H9 (cell line): ENCODE measurements around the gene PALM3. TPM values are rescaled to one million over a fixed set of nuclear protein-coding genes. Genes with fewer than 3 reads are reported as not detected.

Experiments
- DNase-seq: peaks from one replicate; pipeline ENCODE4 v3.0.0-alpha.2; 2017
- H2AFZ ChIP-seq: one replicate; pipeline ENCODE4 v1.6.1; 2013; ENCODE audit warnings: mild to moderate bottlenecking, low read length, control low read depth, moderate library complexity
- H2AK5ac ChIP-seq: 2 replicates; pipeline ENCODE4 v1.6.1; 2013; ENCODE audit warnings: low read length, control low read depth, mixed read lengths; ENCODE audit not compliant: insufficient read length
- H2BK120ac ChIP-seq: one replicate; pipeline ENCODE4 v1.6.1; 2013; ENCODE audit warnings: low read depth, mild to moderate bottlenecking, low read length, control low read depth, inconsistent platforms; ENCODE audit not compliant: poor library complexity, severe bottlenecking
- H2BK12ac ChIP-seq: 2 replicates; pipeline ENCODE4 v1.6.1; 2013; ENCODE audit warnings: low read length, control low read depth, mixed read lengths, low read depth; ENCODE audit not compliant: insufficient read length
- H2BK15ac ChIP-seq: 2 replicates; pipeline ENCODE4 v1.6.1; 2013; ENCODE audit warnings: low read depth, low read length, control low read depth
- H2BK20ac ChIP-seq: one replicate; pipeline ENCODE4 v1.6.1; 2013; ENCODE audit warnings: low read depth, mild to moderate bottlenecking, low read length, control low read depth, inconsistent platforms; ENCODE audit not compliant: poor library complexity, severe bottlenecking
- H2BK5ac ChIP-seq: 2 replicates; pipeline ENCODE4 v1.6.1; 2013; ENCODE audit warnings: low read length, control low read depth, mixed read lengths; ENCODE audit not compliant: insufficient read length
- H3K14ac ChIP-seq: 2 replicates; pipeline ENCODE4 v1.6.1; 2013; ENCODE audit warnings: low read length, control low read depth; ENCODE audit not compliant: insufficient read depth
- H3K18ac ChIP-seq: 2 replicates; pipeline ENCODE4 v1.6.1; 2013; ENCODE audit warnings: low read depth, mild to moderate bottlenecking, mixed read lengths, low read length, control low read depth; ENCODE audit not compliant: insufficient read length
- H3K23ac ChIP-seq: 2 replicates; pipeline ENCODE4 v1.6.1; 2013; ENCODE audit warnings: low read length, control low read depth, mixed read lengths, low read depth; ENCODE audit not compliant: insufficient read length
- H3K23me2 ChIP-seq: 2 replicates; pipeline ENCODE4 v1.6.1; 2013; ENCODE audit warnings: low read depth, mild to moderate bottlenecking, mixed read lengths, low read length, control low read depth; ENCODE audit not compliant: insufficient read length, poor library complexity, severe bottlenecking
- H3K27ac ChIP-seq: 2 replicates; pipeline ENCODE4 v1.5.1; 2013; ENCODE audit warnings: low read length, control low read depth, mixed read lengths, low read depth; ENCODE audit not compliant: insufficient read length
- H3K27me3 ChIP-seq: 2 replicates; pipeline ENCODE4 v1.6.1; 2013; ENCODE audit warnings: low read length, control low read depth, inconsistent platforms; ENCODE audit not compliant: insufficient read depth
- H3K4ac ChIP-seq: 2 replicates; pipeline ENCODE4 v1.6.1; 2013; ENCODE audit warnings: low read depth, mild to moderate bottlenecking, control low read depth, inconsistent platforms, low read length, moderate library complexity
- H3K4me1 ChIP-seq: 2 replicates; pipeline ENCODE4 v1.6.1; 2013; ENCODE audit warnings: low read length, control low read depth, inconsistent platforms; ENCODE audit not compliant: insufficient read depth
- H3K4me2 ChIP-seq: 2 replicates; pipeline ENCODE4 v1.6.1; 2013; ENCODE audit warnings: low read length, control low read depth, mixed read lengths; ENCODE audit not compliant: insufficient read length, insufficient read depth
- H3K56ac ChIP-seq: 2 replicates; pipeline ENCODE4 v1.6.1; 2013; ENCODE audit warnings: low read depth, mild to moderate bottlenecking, mixed read lengths, low read length, control low read depth; ENCODE audit not compliant: insufficient read length
- H3K79me1 ChIP-seq: 2 replicates; pipeline ENCODE4 v1.6.1; 2013; ENCODE audit warnings: low read depth, mild to moderate bottlenecking, moderate library complexity, low read length, control low read depth, inconsistent platforms; ENCODE audit not compliant: insufficient read depth, poor library complexity, severe bottlenecking
- H3K79me2 ChIP-seq: 2 replicates; pipeline ENCODE4 v1.6.1; 2013; ENCODE audit warnings: low read length, control low read depth, inconsistent platforms; ENCODE audit not compliant: insufficient read depth
- H3K9ac ChIP-seq: 2 replicates; pipeline ENCODE4 v1.6.1; 2013; ENCODE audit warnings: low read length, control low read depth, mixed read lengths; ENCODE audit not compliant: insufficient read length; ENCODE audit errors: extremely low read depth
- H3K9me3 ChIP-seq: one replicate; pipeline ENCODE4 v1.6.1; 2013; ENCODE audit warnings: low read depth, low read length, inconsistent platforms; ENCODE audit not compliant: control insufficient read depth
- H3T11ph ChIP-seq: one replicate; pipeline ENCODE4 v1.6.1; 2013; ENCODE audit warnings: mild to moderate bottlenecking, low read length, control low read depth, inconsistent platforms
- H4K20me1 ChIP-seq: one replicate; pipeline ENCODE4 v1.6.1; 2013; ENCODE audit not compliant: control insufficient read depth, insufficient read length, insufficient read depth
- H4K5ac ChIP-seq: 2 replicates; pipeline ENCODE4 v1.6.1; 2013; ENCODE audit warnings: low read depth, mild to moderate bottlenecking, mixed read lengths, low read length, control low read depth; ENCODE audit not compliant: insufficient read length
- H4K8ac ChIP-seq: replicated peaks from 2 replicates; pipeline ENCODE4 v1.6.1; 2013; ENCODE audit warnings: low read length, control low read depth, mixed read lengths, low read depth; ENCODE audit not compliant: insufficient read length
- H4K91ac ChIP-seq: 2 replicates; pipeline ENCODE4 v1.6.1; 2013; ENCODE audit warnings: low read depth, mild to moderate bottlenecking, moderate library complexity, mixed read lengths, low read length, control low read depth; ENCODE audit not compliant: insufficient read length
- H3K27ac Mint-ChIP-seq, 3 experiments: 2 replicates in 2 of 3; 3 replicates in 1 of 3; pipeline ENCODE4 v1.8.0; 2020 to 2021; ENCODE audit warnings: mixed read lengths in 3 of 3, mild to moderate bottlenecking in 1 of 3, moderate library complexity in 1 of 3
- H3K27me3 Mint-ChIP-seq: 2 replicates; pipeline ENCODE4 v1.8.0; 2021; ENCODE audit warnings: low read depth, mild to moderate bottlenecking, moderate library complexity, mixed read lengths
- H3K36me3 Mint-ChIP-seq, 3 experiments: 2 replicates in 2 of 3; 3 replicates in 1 of 3; pipeline ENCODE4 v1.8.0; 2020 to 2021; ENCODE audit warnings: low read depth in 3 of 3, mixed read lengths in 3 of 3; ENCODE audit not compliant: insufficient read depth in 1 of 3
- H3K4me1 Mint-ChIP-seq, 2 experiments: 2 replicates each; pipeline ENCODE4 v1.8.0; 2020; ENCODE audit warnings: mixed read lengths in 2 of 2
- H3K4me3 Mint-ChIP-seq, 2 experiments: 2 replicates in 1 of 2; 3 replicates in 1 of 2; pipeline ENCODE4 v1.8.0; 2020 to 2021; ENCODE audit warnings: mild to moderate bottlenecking in 2 of 2, mixed read lengths in 2 of 2, moderate library complexity in 1 of 2
- H3K9me3 Mint-ChIP-seq, 2 experiments: 2 replicates in 1 of 2; 3 replicates in 1 of 2; pipeline ENCODE4 v1.8.0; 2020; ENCODE audit warnings: mild to moderate bottlenecking in 2 of 2, mixed read lengths in 2 of 2, moderate library complexity in 1 of 2
- WGBS: extraction: QIAGEN DNeasy Blood & Tissue Kit; methylation state at CpG from one replicate; pipeline ENCODE4 v1.1.7; 2013; ENCODE audit warnings: missing lambda C conversion rate, low lambda C conversion rate, mixed read lengths; ENCODE audit not compliant: insufficient read length; ENCODE audit errors: extremely low coverage; 5-methylcytosine and 5-hydroxymethylcytosine counted together
- total RNA-seq: library from RNA; stranded (reverse); gene quantifications from 2 replicates; pipeline ENCODE4 v1.2.1, GENCODE V29; 2021
- TF ChIP-seq, protein P1 (sequence below): fragments of 200-600 bp; sonication (generic); conservative IDR thresholded peaks from 3 replicates; pipeline ENCODE4 v1.8.0; 2021; ENCODE audit warnings: antibody characterized with exemption, mild to moderate bottlenecking

The PALM3 gene
- total RNA-seq, 1 experiment from 2014 or later: 11.5 TPM

DNA sequence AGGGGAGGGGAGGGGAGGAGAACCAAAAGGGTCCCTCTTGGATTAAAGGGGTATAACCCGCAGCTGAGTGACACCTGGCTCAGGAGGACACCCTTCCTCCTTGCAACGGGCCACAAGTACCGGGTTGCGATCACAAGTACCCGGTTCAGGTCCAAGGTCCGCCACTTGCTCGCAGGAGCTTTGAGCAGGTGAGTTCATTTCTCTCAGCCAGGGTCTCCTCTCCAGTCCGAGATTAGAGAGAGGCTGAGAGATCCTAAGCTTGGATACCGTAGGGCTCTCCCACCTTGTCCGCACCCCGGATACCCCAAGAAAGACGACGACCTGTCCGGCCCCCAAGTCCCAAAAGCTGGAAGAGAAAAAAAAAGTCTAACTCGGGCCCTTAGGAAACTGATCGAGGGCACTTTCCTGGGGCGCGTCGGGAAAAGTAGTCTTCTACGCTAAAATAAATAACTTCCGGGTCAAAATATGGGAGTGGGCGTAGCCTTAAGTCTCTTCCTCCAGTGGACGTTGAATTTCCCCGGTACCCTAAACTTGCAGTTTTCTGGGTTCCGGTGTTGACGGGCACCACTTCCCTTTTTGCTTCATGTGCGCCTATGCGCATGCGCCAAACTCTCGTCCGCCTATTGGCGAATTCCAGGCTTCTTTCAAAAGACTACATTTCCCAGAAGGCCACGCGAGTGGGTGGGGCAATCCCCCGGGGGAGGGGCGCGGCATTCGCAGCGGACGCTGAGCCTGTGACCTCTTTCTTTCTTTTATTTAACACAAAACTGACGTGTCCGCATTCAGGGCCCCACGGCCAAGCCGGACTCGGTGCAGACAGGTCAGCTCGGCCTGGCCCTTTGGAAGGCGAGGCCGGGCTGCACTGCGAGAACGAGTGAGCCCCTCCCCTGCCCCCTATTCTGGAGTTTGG lies 19.3 kb upstream of the PALM3 start:
- H4K8ac ChIP-seq: no peak overlapping the region
- H3K79me2 ChIP-seq: no peaks in the 10 kb centered on the region
- peak overlapping the region; percentile 76 for H3K4me2 ChIP-seq
- Mint-ChIP-seq H3K9me3 (no peaks in the 10 kb centered on the region), H3K27ac (peak overlapping the region in 2 of 3 experiments; percentile 86 to 94; a peak in 5 of 7 replicates), H3K36me3 (no peaks in the 10 kb centered on the region; a peak in 1 of 7 replicates), H3K4me1 (peaks cover 6 to 7% of the 10 kb centered on the region in 2 experiments; a peak in 3 of 4 replicates), H3K27me3 (peaks cover 23% of the 10 kb centered on the region), H3K4me3 (peak overlapping the region; percentile 89 to 95)
- H4K20me1 ChIP-seq: no peaks in the 10 kb centered on the region
- H2BK15ac ChIP-seq: no peak overlapping the region
- no peak overlapping the region for H4K5ac ChIP-seq
- H3K27ac ChIP-seq: no peak overlapping the region
- H3K18ac ChIP-seq: no peak overlapping the region
- H3K4ac ChIP-seq: no peak overlapping the region
- WGBS: no CpG with 5 or more reads among the region's 50 CpGs
- peak; percentile 98 for DNase-seq
- H3K23me2 ChIP-seq: peaks cover 9% of the 10 kb centered on the region
- no peaks in the 10 kb centered on the region; the same call in 1 of the 2 replicates for H3K4me1 ChIP-seq
- no peak overlapping the region for H4K91ac ChIP-seq
- no peaks in the 10 kb centered on the region for H3K27me3 ChIP-seq
- no peaks in the 10 kb centered on the region for H3K79me1 ChIP-seq
- H2BK12ac ChIP-seq: no peak overlapping the region
- H2BK5ac ChIP-seq: no peak overlapping the region
- no peak overlapping the region for H2BK120ac ChIP-seq
- H3K23ac ChIP-seq: no peak overlapping the region
- no peak overlapping the region for H2BK20ac ChIP-seq
- H3T11ph ChIP-seq: no peak overlapping the region
- TF ChIP-seq, protein P1, sequence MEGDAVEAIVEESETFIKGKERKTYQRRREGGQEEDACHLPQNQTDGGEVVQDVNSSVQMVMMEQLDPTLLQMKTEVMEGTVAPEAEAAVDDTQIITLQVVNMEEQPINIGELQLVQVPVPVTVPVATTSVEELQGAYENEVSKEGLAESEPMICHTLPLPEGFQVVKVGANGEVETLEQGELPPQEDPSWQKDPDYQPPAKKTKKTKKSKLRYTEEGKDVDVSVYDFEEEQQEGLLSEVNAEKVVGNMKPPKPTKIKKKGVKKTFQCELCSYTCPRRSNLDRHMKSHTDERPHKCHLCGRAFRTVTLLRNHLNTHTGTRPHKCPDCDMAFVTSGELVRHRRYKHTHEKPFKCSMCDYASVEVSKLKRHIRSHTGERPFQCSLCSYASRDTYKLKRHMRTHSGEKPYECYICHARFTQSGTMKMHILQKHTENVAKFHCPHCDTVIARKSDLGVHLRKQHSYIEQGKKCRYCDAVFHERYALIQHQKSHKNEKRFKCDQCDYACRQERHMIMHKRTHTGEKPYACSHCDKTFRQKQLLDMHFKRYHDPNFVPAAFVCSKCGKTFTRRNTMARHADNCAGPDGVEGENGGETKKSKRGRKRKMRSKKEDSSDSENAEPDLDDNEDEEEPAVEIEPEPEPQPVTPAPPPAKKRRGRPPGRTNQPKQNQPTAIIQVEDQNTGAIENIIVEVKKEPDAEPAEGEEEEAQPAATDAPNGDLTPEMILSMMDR: no peak
- no peak overlapping the region for H3K56ac ChIP-seq
- peak overlapping the region; percentile 21; the same call in 1 of the 2 replicates for H3K14ac ChIP-seq
- H2AFZ ChIP-seq: peak overlapping the region; percentile 23
- no peaks in the 10 kb centered on the region for H3K9me3 ChIP-seq
- no peak overlapping the region for H2AK5ac ChIP-seq
- peak overlapping the region; percentile 52 for H3K9ac ChIP-seq
